Inferior parietal cortex (tissue), 1 donor: ENCODE measurements around the gene DYNC2H1.
A peak's percentile ranks its signal among the peaks of the same experiment; 100 is the strongest.
"Not testable (repeated sequence)": the region's sequence is repeated elsewhere in the genome, so short reads cannot be mapped to it uniquely, and the experiment has no call there.

Source experiments
- DNase-seq: peaks from one replicate; pipeline ENCODE4 v3.0.0-alpha.2; 2016; ENCODE audit errors: extremely low spot score

Gene DYNC2H1

DNA sequence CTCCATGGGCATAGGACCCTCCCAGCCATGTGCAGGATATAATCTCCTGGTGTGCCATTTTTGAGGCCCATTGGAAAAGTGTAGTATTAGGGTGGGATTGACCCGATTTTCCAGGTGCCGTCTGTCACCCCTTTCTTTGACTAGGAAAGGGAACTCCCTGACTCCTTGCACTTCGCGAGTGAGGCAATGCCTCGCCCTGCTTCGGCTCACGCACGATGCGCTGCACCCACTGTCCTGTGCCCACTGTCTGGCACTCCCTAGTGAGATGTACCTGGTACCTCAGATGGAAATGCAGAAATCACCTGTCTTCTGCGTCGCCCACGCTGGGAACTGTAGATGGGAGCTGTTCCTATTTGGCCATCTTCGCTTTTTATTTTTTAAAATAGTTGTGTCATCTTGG, 32.8 kb downstream of the DYNC2H1 start:
- DNase-seq = not testable (repeated sequence)

DNA sequence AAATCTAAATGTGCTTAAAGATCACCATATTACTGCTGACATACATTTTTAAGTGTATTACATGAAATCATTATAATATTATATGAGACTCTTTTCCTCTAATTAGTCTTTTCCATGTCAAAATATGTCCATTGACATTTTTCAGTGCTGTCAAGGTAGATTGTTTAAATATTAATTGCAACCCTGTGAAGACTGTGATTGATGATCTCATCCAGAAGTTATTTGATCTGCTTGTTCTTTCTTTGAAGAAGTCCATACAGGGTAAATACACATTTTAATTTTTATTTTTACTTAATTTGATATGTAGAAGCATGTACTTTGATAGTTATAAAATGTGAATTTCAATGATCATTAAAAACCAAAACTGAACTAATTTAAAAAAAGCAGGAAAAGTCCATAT, 38.4 kb downstream of the DYNC2H1 start:
- DNase-seq = no peak

DNA sequence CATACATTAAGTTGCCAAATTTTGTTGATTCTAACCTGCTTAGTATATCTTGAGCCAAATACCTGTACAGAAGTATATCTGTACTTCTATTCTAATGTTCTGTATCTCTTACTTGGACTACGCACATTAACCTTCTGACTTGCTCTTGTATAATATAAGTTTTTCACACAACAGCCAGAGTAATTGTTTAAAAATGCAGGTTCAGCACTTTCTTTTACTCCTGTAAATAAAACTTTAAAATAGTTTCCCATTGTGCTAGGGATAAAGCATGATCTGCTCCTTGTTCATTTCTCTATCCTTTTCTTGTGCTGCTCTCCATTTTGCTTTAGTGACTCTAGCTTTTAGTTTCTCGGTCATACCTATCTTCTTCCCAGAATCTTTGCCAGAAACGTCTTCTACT, 48.3 kb downstream of the DYNC2H1 start:
- no peak for DNase-seq

DNA sequence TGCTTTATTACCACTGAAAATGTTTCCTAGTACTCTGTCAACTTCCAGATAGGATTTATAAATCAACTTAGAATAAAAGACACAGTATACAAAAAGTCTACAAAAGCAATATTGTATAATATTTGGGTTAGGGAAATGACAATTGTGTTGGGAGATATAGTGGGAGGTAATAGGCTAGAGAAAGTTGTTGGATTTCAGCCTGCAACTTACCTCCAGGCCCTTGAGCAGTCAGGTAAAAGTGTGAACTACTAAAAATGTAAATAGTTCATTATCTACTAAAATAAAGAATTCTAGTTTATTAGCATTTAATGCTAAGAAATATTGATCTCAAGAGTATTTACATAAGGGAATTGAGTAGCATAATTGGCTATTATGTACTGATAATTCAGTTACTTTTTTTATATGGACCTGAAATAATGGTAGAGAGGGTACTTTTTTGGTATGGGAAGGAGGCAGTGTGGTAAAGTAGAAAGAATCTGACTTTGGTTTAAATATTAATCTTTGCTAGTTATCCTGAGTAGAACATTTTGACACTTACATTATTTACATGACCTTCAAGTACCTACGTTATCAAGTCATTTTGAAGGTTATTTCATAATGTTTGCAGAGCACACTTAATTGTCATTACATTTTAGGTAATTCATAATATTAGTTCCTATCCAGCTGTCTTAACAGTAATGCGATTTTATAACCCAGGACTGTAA, 55.0 kb downstream of the DYNC2H1 start:
- DNase-seq = no peak

DNA sequence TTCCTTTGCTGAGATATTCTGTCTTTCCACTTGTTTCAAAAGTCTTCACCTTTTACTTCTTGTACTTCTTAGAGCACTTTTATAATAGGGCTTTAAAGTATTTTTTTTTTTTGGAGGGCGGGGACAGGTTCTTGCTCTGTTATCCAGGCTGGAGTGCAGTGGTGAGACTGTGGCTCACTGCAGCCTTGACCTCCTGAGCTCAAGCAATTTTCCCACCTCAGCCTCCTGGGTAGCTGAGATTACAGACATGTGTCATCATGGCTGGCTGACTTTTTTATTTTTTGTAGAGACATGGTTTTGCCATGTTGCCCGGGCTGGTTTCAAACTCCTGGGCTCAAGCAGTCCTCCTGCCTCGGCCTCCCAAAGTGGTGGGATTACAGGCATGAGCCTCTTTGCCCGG, 57.9 kb downstream of the DYNC2H1 start:
- no peak for DNase-seq

DNA sequence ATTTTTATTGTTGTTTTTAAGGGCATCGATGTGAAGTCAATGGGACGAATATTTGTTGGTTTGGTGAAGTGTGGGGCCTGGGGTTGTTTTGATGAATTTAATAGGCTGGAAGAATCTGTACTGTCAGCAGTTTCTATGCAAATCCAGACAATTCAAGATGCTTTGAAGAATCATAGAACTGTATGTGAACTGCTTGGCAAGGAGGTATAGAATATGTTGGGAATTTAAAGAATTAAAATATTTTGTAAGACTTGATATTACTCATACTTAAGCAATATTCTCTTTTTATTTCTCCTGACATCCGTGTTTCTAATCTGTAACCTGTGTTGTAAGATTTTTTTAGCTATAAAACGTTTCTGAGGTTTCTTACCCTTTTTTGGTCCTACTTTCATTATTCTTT, 61.6 kb downstream of the DYNC2H1 start:
- DNase-seq = no peak

DNA sequence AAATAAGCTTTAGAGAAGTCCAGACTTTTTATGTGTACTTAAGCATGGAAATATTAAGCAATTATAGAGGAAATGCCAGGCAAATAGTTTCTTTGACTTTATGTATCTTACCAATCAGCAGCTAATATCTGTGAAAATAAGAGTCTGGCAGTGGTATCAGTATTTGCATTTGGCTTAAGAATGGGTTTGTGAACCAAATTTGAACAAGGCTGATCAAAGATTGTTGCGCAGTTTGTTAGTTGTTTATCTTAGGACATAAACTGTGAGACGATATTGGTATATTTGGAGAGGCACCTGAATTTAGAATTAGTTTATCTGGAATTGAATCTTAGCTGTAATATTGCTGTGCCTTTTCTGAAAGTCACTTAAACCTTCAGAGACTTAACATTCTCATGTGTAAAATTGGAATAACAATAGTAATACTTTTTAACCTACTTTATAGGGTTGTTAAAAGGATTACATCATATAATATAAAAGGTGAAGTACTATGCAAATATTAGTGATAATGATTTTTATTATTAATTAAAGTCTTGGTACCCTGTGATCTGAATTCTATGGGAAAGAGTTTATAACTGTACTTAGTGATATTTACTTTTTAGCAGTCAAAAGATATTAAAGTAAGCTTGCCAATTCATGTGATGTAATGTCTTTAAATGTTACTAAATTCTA, 66.4 kb downstream of the DYNC2H1 start:
- no peak for DNase-seq

DNA sequence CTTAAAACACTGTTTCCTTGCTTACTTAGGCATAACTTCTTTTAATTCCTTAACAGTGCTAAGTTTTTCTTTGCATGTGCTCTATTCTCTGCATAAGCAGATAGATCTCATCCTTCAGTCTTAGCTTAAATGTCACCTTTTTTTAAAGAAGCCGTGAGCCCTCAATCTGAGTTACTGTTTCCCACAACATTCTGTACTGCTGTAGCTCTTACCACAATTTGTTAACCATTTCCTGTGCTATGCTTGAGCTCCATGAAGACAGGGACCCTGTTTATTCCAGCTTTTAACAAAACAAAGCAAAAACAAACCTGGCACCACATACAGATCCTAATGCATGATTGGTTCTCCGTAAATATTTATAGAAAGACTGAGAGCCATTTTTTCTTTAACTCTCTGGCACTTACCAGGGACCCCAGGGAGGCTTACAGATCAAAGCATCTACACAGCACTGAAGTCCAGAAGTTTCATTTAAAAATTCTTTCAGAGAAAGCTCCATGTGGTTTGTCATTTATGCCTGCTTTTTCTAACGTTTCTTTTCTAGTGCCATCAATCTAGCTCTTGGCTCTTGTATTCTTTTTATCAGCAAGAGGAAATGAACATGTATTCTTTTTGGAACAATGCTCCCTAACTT, 74.9 kb downstream of the DYNC2H1 start:
- DNase-seq = no peak

DNA sequence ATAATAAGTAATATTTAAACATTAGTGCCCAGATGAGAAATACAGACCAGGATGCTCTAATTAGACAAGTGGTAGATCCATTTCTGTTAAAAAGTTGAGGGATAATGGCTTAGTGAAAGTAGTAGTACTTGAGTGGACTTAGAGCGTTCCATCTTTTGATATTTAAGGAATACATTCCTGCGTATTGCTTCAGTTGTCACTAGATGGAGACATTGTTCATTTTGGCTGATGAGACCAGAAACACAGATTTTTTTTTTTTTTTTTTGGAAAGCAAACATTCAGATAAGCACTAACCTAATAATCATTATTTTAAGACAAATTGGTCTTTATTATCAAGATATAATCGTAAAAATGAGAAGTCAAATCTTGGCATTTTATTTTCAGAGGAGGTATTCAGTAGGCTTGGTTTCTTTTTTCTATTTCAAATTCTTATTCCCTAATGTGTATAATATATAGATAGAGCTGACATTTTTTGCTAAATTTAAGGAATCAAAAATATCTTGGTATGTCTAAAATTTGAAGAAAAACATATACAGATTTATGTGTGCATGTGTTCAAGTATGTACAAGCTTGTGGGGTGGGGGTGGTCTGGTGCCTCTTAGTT, 92.9 kb downstream of the DYNC2H1 start:
- DNase-seq = no peak

DNA sequence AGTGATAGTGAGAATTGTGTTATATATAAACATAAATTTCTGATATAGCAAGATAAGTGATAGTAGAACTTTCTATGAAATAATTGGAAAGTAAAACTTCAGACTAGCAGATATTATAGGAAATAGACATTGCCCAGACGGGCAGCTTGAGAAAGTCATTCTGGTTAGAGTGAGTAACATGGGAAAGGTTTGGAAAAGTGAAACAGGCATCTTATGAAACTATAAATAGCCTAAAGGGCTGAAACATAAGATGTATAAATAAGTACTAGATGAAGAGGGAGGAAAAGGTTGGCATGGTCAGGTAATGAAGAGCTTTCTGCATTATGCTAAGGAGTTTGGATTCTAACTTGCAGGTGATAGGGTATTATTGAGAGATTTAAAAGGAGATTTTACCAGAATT, 101.3 kb downstream of the DYNC2H1 start:
- no peak for DNase-seq

DNA sequence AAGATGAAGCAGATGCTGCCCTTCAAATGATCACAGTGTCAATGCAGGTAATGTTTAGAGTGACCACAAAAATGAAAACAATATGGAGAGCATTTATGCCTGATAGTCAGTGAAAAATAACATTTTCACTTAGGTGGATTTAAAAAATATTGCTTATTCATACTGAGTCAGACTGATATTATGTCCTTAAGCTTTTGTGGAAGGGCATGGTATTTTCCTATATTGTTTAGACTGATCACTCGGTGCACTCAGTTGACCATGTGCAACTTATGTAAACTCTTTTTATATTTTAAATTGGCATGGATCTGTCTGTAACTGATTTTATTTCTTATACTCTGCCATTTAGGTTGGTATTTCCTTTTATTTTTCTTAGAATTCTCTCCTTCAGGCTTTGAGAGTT, 106.6 kb downstream of the DYNC2H1 start:
- DNase-seq = no peak

DNA sequence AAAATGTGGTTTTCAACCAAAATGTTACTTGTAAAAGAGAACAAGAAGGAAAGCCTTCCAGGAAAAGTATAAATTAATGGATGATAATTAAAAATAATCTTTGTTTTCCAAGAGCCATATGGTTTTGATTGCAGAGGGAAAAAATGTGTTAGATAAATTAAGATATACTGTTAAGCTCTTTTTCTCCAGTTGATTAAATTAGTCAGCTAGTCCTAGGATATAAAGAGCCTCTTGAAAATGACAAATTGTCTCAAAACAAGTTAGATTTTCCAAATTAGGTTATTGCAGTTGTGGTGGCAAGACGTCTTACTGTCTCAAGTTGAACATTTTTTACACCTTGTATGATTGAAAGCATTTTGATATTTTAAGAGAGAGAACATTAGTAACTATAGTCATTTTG, 110.9 kb downstream of the DYNC2H1 start:
- DNase-seq = no peak

DNA sequence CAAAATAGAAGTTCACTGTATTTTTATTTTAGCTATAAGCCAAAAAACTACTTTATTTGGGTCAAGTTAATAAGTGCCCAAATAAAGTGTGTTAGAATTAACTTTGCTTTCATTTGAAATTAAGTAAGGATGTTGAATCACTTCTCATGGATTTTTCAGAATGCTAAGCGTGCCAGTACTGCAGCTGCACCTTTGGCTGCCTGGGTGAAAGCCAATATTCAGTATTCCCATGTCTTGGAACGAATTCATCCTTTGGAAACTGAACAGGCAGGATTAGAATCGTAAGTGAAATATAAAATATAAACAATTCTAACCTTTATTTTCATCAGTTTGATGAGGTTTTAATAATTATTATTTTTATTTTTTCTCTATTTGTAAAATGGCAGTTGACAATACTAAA, 113.6 kb downstream of the DYNC2H1 start:
- no peak for DNase-seq

DNA sequence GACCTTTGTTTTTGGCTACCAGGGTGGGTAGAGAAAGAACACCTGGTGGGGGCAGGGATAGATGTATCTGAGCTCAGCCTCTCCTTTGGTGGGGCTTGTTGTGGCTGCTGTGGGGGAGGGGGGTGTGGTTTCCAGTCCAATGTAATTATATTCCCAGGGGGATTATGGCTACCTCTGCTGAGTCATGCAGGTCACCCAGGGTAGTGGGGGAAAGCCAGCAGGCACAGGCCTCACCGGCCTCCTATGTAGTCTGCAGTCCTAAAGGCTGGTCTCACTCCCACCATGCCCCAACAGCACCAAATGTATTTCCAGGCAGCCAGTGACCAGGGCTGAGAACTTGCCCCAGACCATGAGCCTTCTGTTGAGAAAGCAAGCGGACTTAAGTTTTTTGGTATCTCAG, 119.6 kb downstream of the DYNC2H1 start:
- no peak for DNase-seq

DNA sequence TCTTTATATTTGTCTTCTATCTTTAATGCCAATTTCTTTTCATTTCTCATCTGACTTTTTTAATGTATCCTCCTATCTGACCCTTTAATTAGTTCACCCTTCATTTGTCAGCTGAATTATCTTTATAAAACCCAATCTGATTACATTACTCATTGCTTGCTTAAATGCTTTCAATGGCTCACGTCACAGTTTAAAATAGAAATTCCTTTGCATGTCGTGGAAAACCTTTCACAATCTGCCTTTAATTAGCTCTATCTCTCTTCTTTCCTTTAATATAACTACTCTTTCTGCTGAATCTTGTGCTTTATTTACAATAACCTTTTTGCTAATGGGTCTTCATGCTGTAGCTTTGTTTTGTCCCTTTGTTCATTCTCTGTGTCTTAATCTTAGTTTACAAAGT, 125.7 kb downstream of the DYNC2H1 start:
- no peak for DNase-seq

DNA sequence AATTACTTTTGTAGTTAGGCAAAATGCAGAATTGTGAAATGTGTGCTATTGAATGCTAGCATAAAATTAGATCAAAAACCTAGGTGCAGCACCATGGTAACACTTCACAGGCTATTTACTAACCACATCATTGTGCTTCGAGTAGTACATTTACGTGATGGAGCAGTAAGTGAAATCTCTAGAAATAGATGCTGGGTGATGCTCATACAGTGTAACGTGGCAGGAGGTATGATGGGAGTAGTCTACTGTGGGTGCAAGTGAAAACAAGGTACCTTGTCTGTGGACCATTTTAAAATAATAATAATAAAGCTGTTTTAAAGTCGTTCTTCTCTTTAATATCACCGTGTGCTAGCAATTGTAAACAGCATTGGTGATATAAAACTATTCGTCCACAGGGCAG, 132.3 kb downstream of the DYNC2H1 start:
- DNase-seq = no peak

DNA sequence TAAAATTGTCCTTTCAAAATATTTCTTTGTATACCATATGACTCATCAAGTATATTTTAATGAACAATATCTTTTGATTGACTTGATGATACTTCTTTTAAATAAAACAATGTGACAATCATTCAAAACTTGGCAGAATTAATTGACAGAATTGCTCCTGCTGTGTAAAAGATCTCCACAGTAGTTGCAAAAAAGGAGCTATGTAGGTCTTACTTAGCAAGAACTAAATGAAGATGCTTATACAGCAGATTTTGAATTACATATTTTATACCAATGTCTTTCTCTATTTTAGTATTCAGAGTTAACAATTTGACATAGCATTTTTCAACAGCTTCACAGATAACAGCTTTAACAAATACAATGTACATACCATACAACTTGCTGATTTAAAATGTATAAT, 144.9 kb downstream of the DYNC2H1 start:
- DNase-seq = no peak

DNA sequence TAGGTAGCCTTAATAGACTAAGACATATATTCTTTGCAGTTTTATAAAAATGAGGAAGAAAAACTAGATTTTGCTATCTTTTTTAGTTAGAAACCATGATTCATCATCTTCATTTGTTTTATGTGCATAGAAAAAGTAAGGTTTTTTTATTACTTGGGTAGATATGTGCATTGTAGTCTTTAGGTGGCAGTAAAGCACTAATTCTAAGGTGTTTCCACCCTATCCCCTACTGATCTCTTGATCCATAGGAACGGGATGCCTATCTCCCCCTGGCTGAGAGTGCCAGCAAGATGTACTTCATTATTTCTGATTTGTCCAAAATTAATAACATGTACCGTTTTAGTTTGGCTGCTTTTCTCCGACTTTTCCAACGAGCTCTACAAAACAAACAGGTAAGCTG, 148.1 kb downstream of the DYNC2H1 start:
- DNase-seq = no peak

DNA sequence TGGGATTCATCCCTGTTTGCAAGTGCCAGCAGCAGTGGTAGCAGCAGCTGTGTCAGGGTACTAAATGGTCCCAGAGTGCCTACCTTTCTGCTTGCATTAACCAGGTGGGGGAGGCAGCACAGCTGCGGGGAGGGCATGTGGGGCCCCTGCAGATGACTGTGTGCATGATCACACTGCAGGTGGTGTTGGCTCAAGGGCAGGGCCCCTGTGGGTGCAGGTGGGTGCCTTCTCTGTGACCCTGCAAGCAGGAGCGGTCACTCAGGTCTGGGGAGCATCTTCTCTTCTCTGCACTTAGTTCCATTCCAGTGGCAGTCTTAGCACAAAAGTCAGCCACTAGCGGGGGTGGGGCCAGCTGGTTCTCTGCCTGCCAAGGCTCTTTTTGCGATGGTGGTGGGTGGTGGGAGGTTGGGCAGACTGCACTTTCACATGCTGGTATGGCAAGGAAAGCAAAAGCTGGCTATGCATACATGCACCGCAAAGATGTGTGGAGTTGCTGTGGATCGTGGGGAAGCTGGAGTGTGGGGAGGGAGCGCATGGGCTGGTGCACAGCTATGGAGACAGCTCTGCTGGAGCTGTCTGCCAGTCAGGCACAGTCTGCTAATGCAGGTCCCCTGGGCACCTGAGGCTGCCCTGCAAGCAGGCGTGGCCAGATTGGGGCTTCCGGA, 157.1 kb downstream of the DYNC2H1 start:
- DNase-seq = peak; percentile 9

DNA sequence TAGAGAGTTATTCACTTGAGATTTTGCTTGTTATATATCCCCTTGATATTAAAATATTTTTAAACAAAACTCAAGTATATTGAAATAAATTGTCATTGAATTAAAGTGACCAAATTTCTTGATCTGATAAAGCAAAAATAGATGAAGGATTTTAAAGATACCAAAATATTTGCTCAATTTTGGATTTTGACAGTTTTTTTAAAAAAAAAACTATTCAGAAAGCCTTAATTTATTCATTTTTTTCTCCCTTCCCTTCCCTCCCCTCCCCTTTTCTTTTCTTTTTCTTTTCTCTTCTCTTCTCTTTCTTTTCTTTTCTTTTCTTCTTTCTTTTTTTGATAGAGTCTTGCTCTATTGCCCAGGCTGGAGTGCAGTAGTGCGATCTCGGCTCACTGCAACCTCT, 163.7 kb downstream of the DYNC2H1 start:
- DNase-seq = no peak

DNA sequence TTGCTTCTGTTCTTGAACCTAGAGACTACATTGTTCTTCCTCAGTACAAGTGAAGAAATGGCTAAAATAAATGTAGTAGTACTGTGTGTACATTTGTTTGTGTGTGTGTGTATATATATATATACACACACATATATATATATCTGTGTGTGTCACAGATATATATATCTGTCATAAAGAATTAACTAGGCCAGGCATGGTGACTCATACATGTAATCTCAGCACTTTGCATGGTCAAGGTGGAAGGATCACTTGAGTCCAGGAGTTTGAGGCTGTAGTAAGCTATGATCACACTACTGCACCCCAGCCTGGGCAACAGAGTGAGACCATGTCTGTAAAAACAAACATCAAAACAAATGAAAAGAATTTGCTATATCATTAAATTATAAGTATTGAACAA, 164.8 kb downstream of the DYNC2H1 start:
- no peak for DNase-seq

DNA sequence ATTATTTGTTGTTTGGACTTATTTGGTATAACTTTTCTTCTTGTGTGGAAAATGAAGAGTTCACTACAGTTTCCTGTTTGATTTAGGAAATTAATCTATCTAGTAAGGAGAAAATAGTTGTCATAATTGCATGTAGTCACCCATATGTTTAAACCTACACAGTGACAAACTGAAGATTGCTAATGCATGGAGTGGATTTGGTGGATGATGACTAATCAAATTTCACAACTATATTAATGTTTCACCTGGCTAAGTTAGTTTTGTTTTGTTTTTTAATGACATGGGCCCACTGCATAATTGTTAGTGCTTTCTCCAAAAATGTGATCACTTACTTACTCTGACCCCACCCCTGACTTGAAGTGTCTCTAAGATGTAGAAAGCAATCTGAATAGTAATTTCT, 170.6 kb downstream of the DYNC2H1 start:
- DNase-seq = no peak
